Activated CD8-positive, alpha-beta memory T cell treated with anti-CD3 and anti-CD28 coated beads for 24 hours (primary cell): ENCODE data around the gene FAM83C.

ENCODE experiments used
- DNase-seq: peaks from one replicate; pipeline ENCODE4 v3.0.0-alpha.2; 2020

Gene FAM83C

GRCh38 chr20:35297155-35297554 is 4.9 kb upstream of the FAM83C start:
- DNase-seq = no peak

GRCh38 chr20:35296101-35296554 is 3.9 kb upstream of the FAM83C start:
- DNase-seq = no peak

- no peak for DNase-seq
Measured at GRCh38 chr20:35295674-35296073, 3.4 kb upstream of the FAM83C start.

GRCh38 chr20:35295058-35295457 is 2.8 kb upstream of the FAM83C start:
- DNase-seq = no peak

- DNase-seq = no peak
Measured at GRCh38 chr20:35294293-35294685, 2.1 kb upstream of the FAM83C start.

GRCh38 chr20:35293303-35294292 is 1.4 kb upstream of the FAM83C start:
- DNase-seq = no peak

GRCh38 chr20:35292504-35293285 is 470 bp upstream of the FAM83C start:
- no peak for DNase-seq

GRCh38 chr20:35290887-35291417 is 1.3 kb downstream of the FAM83C start:
- DNase-seq = no peak

GRCh38 chr20:35290186-35290886 is 1.9 kb downstream of the FAM83C start:
- DNase-seq = no peak

GRCh38 chr20:35288325-35289060 is 3.7 kb downstream of the FAM83C start:
- no peak for DNase-seq

- no peak for DNase-seq
Measured at GRCh38 chr20:35287509-35288324, 4.5 kb downstream of the FAM83C start.

- DNase-seq = no peak
Measured at GRCh38 chr20:35286899-35287508, 5.2 kb downstream of the FAM83C start.

GRCh38 chr20:35286077-35286898 is 5.9 kb downstream of the FAM83C start:
- DNase-seq = no peak

GRCh38 chr20:35285806-35286076 is 6.5 kb downstream of the FAM83C start:
- no peak for DNase-seq

GRCh38 chr20:35284992-35285805 is 7.0 kb downstream of the FAM83C start:
- DNase-seq = no peak

GRCh38 chr20:35284267-35284991 is 7.8 kb downstream of the FAM83C start, which contains the start of gene EIF6:
Gene EIF6, minus strand, starts transcription at chr20:35284772. Its CDS starts 285 bp downstream, at chr20:35284487.
- peak; percentile 91 for DNase-seq

GRCh38 chr20:35283441-35284266 is 8.6 kb downstream of the FAM83C start:
- DNase-seq = no peak
